ENCODE results near the gene HORMAD2. TPM values are rescaled to one million over a fixed set of nuclear protein-coding genes. Genes with fewer than 3 reads are reported as not detected.

The HORMAD2 gene
- total RNA-seq, 1 experiment from 2014 or later: not detected

DNA sequence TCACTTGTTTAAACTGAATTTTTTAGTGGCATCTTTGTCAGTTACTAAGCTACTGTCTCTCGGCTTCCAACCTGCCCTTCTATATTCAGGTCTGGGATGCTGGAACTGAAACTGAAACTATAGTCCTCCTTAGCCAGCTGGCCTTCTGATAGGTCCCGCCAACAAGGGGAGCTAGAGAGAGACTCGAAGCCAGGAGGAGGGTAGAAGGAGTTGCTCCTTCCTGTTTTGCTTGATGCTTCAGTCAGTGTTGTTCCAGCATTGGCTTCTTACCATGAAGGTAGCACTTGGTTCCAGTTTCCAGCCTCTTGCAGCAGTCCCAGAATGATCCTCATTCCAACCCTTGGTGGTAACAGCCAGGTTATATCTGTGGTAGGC lies 32.9 kb upstream of the HORMAD2 start:
- Mint-ChIP-seq H3K27ac (ENCODE audit: unreplicated experiment) (no peak overlapping the region), H3K4me1 (ENCODE audit: low read depth, unreplicated experiment) (peaks cover 31% of the 10 kb centered on the region), H3K27me3 (ENCODE audit: unreplicated experiment) (no peaks in the 10 kb centered on the region), H3K9me3 (ENCODE audit: low read depth, unreplicated experiment) (no peaks in the 10 kb centered on the region), H3K36me3 (ENCODE audit: insufficient read depth, unreplicated experiment) (peaks cover 24% of the 10 kb centered on the region), H3K4me3 (ENCODE audit: low read depth, unreplicated experiment) (no peak overlapping the region)
- CTCF ChIA-PET: interaction anchor here (0.6 kb wide), 1 partner anchor 728 kb away, joined by 3 read pairs; no protein-coding TSS in a partner anchor
- no peak for DNase-seq
- intact Hi-C loops (cut with micrococcal nuclease; ENCODE audit: unreplicated experiment): no loop called here
- BruUV-seq (replicated peaks): no TSS peak
- TF ChIP-seq, protein P1, sequence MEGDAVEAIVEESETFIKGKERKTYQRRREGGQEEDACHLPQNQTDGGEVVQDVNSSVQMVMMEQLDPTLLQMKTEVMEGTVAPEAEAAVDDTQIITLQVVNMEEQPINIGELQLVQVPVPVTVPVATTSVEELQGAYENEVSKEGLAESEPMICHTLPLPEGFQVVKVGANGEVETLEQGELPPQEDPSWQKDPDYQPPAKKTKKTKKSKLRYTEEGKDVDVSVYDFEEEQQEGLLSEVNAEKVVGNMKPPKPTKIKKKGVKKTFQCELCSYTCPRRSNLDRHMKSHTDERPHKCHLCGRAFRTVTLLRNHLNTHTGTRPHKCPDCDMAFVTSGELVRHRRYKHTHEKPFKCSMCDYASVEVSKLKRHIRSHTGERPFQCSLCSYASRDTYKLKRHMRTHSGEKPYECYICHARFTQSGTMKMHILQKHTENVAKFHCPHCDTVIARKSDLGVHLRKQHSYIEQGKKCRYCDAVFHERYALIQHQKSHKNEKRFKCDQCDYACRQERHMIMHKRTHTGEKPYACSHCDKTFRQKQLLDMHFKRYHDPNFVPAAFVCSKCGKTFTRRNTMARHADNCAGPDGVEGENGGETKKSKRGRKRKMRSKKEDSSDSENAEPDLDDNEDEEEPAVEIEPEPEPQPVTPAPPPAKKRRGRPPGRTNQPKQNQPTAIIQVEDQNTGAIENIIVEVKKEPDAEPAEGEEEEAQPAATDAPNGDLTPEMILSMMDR (IDR thresholded peaks at IDR 0.05; ENCODE audit: unreplicated experiment): no peak

DNA sequence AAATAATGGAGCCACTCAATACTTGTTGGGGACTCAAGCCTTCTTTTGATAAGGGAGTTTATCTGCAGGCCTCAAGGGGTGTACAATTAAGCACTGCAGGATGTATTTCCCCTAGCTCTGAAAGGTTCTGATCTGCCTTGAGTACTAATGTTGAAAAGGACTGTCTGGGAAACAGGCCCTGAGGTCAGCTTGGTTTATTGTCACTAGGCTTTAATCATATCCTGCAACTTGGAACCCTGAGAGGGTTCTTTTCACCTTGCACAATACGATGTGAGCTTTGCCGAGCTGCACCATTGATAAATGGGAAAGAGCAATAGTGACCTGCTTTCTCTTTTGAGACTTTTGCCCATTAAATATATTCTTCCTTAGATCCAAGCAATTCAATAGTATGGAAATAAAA lies 31.6 kb upstream of the HORMAD2 start:
- Mint-ChIP-seq H3K27ac (ENCODE audit: unreplicated experiment) (no peak overlapping the region), H3K4me3 (ENCODE audit: low read depth, unreplicated experiment) (no peak overlapping the region), H3K4me1 (ENCODE audit: low read depth, unreplicated experiment) (peaks cover 17% of the 10 kb centered on the region), H3K36me3 (ENCODE audit: insufficient read depth, unreplicated experiment) (peaks cover 14% of the 10 kb centered on the region), H3K27me3 (ENCODE audit: unreplicated experiment) (no peaks in the 10 kb centered on the region), H3K9me3 (ENCODE audit: low read depth, unreplicated experiment) (no peaks in the 10 kb centered on the region)
- TF ChIP-seq, protein P1 (IDR thresholded peaks at IDR 0.05; ENCODE audit: unreplicated experiment): no peak
- BruUV-seq (replicated peaks): no TSS peak
- intact Hi-C loops (cut with micrococcal nuclease; ENCODE audit: unreplicated experiment): no loop called here
- DNase-seq: no peak
- CTCF ChIA-PET: interaction anchor here (0.5 kb wide), 1 partner anchor 39 kb away, joined by 3 read pairs; no protein-coding TSS in a partner anchor

DNA sequence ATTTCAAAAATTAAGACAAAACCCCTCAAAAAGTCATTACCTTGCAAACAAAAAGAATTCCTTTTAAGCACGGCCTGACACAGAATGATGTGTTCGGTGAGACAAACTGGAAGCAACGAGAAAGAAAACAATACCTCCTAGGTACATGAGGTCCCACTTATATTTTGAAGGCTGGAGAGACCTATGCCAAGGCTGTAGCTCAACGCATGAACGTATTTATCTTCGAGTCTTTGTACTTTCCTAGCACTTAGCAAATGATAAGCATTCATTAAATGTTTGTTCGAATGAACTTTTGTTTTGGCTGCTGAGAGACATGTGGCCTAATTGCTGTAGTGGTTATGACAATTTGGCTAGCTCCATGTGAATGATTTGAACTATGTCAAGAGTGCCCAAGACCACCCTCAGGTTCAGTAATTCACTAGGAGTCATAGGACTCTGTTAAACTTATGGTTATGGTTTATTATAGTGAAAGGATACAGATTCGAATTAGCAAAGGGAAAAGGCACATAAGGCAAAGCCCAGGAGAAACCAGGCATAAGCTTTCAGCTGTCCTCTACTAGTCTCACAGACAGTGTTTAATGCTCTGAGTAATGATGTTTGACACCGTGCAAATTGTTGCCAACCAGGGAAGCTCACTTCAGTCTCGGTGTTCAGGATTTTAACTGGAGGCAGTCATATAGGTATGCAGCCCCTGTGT lies 26.0 kb upstream of the HORMAD2 start:
- no peaks in the 10 kb centered on the region for H3K4me1 Mint-ChIP-seq (ENCODE audit: low read depth, unreplicated experiment)
- TF ChIP-seq, protein P1 (IDR thresholded peaks at IDR 0.05; ENCODE audit: unreplicated experiment): no peak
- no TSS peak for BruUV-seq (replicated peaks)
- H3K27me3 Mint-ChIP-seq (ENCODE audit: unreplicated experiment): no peaks in the 10 kb centered on the region
- intact Hi-C loops (cut with micrococcal nuclease; ENCODE audit: unreplicated experiment): no loop called here
- no peak overlapping the region for H3K27ac Mint-ChIP-seq (ENCODE audit: unreplicated experiment)
- H3K9me3 Mint-ChIP-seq (ENCODE audit: low read depth, unreplicated experiment): peaks cover 2% of the 10 kb centered on the region
- CTCF ChIA-PET: no interaction called here
- no peak for DNase-seq
- no peaks in the 10 kb centered on the region for H3K36me3 Mint-ChIP-seq (ENCODE audit: insufficient read depth, unreplicated experiment)
- no peak overlapping the region for H3K4me3 Mint-ChIP-seq (ENCODE audit: low read depth, unreplicated experiment)

DNA sequence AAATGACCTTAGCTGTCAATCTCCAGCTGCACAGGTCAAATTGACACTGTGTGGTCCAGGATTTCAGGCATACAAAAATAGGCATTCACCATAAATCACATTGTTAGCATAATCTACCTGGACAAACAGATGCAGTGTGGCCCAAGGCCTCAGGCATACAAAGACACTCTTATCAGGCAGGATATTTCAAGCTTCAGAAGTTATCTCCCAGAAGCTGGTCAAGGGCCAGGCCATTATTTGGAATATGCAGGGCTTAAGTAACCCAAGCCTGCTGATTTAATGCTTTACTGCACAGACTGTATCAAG lies 25.5 kb upstream of the HORMAD2 start:
- intact Hi-C loops (cut with micrococcal nuclease; ENCODE audit: unreplicated experiment): no loop called here
- Mint-ChIP-seq H3K27ac (ENCODE audit: unreplicated experiment) (no peak overlapping the region), H3K27me3 (ENCODE audit: unreplicated experiment) (no peaks in the 10 kb centered on the region), H3K9me3 (ENCODE audit: low read depth, unreplicated experiment) (peaks cover 2% of the 10 kb centered on the region), H3K4me3 (ENCODE audit: low read depth, unreplicated experiment) (no peak overlapping the region), H3K4me1 (ENCODE audit: low read depth, unreplicated experiment) (no peaks in the 10 kb centered on the region), H3K36me3 (ENCODE audit: insufficient read depth, unreplicated experiment) (no peaks in the 10 kb centered on the region)
- TF ChIP-seq, protein P1 (IDR thresholded peaks at IDR 0.05; ENCODE audit: unreplicated experiment): no peak
- BruUV-seq (replicated peaks): no TSS peak
- CTCF ChIA-PET: no interaction called here
- no peak for DNase-seq

Measured in Calu3 (cell line).